ENCODE measurements around the gene PRMT6.
"Not testable (repeated sequence)": the region's sequence is repeated elsewhere in the genome, so short reads cannot be mapped to it uniquely, and the experiment has no call there.

Gene PRMT6

DNA sequence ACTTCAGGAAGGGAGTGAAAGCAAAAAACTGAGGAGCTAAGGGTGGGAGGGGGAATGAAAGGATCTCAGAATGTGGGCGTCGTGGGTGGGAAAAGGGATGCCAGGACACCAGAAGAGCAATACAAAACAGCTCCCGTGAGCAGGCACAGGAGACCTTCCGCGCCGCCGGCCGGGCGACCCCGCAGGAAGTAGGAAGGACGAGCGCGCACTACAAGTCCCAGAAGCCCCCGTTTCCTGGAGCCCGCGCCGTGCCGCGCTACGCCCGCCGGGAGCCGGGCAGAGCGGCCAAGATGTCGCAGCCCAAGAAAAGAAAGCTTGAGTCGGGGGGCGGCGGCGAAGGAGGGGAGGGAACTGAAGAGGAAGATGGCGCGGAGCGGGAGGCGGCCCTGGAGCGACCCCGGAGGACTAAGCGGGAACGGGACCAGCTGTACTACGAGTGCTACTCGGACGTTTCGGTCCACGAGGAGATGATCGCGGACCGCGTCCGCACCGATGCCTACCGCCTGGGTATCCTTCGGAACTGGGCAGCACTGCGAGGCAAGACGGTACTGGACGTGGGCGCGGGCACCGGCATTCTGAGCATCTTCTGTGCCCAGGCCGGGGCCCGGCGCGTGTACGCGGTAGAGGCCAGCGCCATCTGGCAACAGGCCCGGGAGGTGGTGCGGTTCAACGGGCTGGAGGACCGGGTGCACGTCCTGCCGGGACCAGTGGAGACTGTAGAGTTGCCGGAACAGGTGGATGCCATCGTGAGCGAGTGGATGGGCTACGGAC, at the start of gene PRMT6:
Gene PRMT6 (plus strand): TSS at position 249 of the 771 bp plus-strand sequence. CDS start 42 bp downstream, at position 291.
- DNase-seq (ENCODE audit: low spot score): peak; percentile 3

DNA sequence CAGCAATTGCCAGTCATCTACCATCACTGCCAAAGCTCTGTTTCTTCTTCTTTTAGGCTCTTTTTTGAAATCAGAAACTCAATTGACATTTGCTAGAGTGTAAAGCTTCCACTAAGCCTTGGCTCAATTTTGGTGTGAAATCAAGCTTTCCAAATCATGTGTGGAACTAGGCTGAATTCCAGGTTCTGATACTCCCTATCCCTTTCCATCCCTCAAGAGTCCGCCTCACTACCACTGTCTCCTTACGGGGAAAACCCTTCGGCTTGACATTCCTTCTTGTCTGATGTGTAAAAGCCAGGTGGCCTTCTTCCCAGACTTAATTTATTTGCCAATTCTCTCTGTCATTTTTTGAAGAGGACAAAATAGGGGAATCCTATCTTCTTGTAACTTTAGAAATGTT, 47.2 kb upstream of the PRMT6 start:
- DNase-seq (ENCODE audit: low spot score): no peak

DNA sequence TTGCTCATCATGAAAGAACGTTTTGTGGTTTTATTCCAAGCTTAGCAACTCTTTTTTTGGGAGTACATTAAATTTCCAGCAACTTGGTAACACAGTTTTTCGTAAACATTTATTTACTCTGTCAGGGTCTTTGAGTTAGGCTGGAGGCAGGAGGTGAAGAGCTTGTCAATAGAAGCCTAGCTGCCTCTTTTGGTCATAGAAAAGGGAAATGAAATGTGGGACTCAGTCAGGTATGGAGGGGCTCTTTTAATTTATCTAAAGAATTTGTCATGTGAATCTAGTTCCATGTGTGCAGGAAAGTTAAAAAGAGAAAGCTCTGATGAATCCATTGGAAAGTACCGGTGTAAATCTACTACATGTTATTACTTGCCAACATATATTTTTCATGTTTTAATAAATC, 45.9 kb upstream of the PRMT6 start:
- no peak for DNase-seq (ENCODE audit: low spot score)

DNA sequence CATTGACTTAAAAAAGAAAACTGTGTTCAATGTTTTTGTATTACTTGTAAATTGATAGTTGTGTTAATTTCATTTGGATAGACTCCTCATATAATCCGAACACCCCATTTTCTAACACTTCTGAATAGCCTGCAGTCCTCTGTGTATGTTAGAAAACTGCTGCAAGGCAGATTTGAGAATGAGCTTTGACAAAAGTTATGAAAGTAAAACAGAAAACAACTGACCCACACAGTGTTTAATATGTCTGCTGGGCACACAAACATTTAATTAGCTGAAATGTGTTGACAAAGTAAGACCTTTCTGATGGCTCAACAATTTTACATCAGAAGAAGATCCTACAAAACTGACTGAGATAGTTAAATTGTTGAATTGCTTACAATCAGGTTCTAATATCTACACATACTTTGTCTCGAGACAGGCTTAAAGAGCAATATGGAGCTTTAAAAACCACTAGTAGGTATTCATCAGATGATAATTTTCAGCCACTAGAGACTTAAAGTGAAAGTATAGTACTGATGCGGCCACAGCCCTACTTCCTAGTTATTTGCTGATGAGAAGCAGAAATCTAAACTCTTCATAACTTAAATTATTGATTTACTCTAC, 40.0 kb upstream of the PRMT6 start:
- no peak for DNase-seq (ENCODE audit: low spot score)

DNA sequence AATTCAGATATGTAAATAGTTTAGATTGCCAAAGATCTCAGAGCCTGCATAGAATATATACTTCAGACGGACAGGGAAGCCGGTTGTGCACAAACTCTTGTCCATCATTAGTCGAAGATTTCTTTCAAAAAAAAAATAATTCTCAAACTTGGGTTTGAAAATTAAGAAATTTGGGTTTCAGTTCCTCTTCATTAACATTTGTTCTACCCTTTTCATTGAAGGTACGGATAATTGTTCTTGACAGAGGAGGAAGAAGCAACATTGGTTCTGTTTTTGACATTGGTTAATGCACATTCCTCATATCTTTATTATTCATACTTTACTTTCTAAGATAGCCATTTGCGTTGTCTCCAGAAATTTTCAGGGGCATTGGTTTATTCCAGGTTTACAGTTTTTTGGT, 38.0 kb upstream of the PRMT6 start:
- no peak for DNase-seq (ENCODE audit: low spot score)

DNA sequence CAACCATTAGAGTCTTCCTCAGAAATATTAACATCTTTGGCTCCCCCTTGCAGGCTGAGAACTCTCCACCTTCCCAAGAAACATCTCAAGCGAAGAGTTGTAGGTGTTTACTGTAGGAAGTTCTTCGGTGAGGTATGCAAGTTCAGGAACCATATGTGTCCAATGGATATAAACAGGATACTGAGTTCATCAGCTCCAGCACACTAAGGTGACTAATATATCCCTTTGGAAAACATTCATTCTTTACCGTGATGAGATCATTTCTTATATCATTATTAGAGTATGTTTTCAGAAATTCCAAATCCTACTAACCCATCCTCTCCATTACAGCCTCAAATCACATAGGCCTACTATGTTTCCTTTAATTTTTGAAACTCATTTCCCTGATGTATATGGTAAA, 37.3 kb upstream of the PRMT6 start:
- no peak for DNase-seq (ENCODE audit: low spot score)

DNA sequence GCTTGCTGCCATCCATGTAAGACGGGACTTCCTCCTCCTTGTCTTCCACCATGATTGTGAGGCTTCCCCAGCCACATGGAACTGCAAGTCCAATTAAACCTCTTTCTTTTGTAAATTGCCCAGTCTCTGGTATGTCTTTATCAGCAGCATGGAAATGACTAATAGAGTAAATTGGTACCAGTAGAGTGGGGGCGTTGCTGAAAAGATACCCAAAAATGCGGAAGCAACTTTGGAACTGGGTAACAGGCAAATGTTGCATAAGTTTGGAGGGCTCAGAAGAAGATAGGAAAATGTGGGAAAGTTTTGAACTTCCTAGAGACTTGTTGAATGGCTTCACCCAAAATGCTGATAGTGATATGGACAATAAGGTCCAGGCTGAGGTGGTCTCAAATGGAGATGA, 17.6 kb upstream of the PRMT6 start:
- not testable (repeated sequence) for DNase-seq (ENCODE audit: low spot score)

DNA sequence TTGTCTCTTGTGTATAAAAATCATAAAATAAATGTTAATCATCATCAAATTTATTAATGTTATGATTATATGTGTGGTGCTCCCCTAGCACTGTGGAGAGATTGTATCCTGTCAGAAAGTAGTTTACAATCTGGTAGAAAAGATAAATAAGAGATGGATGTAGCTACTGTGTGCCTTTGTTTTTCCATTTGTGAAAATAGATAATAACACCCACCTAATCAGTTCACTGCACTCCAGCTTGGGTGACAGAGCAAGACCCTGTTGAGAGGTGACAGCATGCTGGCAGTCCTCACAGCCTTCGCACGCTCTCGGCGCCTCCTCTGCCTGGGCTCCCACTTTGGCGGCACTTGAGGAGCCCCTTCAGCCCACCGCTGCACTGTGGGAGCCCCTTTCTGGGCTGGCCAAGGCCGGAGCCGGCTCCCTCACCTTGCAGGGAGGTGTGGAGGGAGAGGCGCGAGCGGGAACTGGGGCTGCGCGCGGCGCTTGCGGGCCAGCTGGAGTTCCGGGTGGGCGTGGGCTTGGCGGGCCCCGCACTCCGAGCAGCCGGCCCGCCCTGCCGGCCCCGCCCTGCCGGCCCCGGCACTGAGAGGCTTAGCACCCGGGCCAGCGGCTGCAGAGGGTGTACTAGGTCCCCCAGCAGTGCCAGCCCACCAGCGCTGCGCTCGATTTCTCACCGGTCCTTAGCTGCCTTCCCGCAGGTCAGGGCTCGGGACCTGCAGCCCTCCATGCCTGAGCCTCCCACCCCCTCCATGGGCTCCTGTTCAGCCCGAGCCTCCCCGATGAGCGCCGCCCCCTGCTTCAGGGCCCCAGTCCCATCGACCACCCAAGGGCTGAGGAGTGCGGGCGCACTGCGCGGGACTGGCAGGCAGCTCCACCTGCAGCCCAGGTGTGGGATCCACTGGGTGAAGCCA, 11.9 kb upstream of the PRMT6 start:
- DNase-seq (ENCODE audit: low spot score): not testable (repeated sequence)

DNA sequence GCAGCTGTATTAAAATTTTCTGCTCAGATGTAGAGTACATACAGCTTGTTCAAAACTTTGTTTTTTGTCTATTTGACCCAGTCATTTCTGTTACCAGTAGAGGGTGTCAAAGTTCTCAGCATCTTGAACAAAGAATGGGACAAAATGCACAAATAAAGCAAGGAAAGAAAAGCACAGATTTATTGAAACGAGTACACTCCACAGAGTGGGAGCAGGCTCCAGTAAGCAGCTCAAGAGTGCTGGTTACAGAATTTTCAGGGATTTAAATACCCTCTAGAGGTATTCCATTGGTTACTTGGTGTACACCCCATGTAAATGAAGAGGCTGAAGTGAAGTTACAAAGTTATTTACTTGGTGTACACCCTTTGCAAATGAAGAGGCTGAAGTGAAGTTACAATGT, 8.9 kb upstream of the PRMT6 start:
- DNase-seq (ENCODE audit: low spot score): no peak

DNA sequence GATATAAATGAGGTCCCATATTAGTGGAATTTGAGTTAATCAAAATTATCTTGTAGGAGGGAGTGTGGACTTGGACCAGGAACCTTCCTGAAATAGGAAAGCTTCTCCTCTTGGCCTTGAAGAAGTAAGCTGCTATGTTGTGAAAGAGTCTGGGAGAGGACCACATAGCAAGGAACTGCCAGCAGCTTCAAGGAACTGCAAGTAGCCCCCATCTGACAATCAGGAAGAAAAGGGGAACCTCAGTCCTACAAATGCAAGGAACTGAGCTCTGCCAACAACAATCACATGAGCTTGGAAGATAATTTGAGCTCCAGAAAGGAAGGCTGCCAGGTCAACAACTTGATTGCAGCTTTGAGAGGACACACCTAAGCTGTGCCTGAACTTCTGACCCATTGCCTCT, 8.2 kb upstream of the PRMT6 start:
- DNase-seq (ENCODE audit: low spot score): no peak

DNA sequence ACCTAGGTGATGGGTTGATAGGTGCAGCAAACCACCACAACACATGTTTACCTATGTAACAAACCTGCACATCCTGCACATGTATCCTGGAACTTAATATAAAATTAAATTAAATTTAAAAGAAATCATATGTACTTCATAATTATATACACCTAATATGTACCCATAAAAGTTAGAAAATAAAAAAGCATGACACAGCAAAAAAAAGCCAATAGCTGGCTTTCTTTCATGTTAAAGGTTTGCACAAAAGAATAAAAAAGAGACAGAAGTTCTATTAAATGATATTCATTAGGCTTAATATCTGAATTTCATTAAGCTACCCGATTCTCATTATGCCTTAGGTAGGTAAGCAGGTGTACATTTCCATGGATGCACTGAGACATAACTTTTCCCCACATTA, 5.2 kb upstream of the PRMT6 start:
- DNase-seq (ENCODE audit: low spot score): no peak

DNA sequence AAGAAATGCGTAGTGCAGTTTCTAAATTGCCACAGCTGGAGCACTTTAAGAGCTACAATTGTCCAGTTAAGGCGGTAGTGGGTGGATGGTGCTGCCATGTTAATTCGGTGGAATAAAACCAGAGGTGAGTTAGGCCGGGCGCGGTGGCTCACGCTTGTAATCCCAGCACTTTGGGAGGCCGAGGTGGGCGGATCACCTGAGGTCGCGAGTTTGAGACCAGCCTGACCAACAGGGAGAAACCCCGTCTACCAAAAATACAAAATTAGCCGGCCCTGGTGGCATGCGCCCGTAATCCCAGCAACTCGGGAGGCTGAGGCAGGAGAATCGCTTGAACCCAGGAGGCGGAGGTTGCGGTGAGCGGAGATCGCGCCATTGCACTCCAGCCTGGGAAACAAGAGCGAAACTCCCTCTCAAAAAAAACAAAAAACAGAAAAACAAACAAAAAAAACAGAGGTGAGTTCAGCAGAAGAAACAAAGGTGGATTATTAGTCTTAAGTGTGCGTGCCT, 502 bp upstream of the PRMT6 start:
- DNase-seq (ENCODE audit: low spot score): not testable (repeated sequence)

DNA sequence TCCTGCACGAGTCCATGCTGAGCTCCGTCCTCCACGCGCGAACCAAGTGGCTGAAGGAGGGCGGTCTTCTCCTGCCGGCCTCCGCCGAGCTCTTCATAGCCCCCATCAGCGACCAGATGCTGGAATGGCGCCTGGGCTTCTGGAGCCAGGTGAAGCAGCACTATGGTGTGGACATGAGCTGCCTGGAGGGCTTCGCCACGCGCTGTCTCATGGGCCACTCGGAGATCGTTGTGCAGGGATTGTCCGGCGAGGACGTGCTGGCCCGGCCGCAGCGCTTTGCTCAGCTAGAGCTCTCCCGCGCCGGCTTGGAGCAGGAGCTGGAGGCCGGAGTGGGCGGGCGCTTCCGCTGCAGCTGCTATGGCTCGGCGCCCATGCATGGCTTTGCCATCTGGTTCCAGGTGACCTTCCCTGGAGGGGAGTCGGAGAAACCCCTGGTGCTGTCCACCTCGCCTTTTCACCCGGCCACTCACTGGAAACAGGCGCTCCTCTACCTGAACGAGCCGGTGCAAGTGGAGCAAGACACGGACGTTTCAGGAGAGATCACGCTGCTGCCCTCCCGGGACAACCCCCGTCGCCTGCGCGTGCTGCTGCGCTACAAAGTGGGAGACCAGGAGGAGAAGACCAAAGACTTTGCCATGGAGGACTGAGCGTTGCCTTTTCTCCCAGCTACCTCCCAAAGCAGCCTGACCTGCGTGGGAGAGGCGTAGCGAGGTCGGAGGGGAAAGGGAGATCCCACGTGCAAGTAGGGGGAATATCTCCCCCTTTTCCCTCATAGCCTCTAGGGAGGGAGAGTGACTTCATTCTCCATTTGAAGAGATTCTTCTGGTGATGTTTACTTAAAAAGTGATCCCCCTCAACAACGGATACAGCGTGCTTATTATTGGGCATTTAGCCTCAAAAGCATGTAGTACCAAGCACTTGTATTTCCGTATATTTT, 991 bp downstream of the PRMT6 start:
- no peak for DNase-seq (ENCODE audit: low spot score)

DNA sequence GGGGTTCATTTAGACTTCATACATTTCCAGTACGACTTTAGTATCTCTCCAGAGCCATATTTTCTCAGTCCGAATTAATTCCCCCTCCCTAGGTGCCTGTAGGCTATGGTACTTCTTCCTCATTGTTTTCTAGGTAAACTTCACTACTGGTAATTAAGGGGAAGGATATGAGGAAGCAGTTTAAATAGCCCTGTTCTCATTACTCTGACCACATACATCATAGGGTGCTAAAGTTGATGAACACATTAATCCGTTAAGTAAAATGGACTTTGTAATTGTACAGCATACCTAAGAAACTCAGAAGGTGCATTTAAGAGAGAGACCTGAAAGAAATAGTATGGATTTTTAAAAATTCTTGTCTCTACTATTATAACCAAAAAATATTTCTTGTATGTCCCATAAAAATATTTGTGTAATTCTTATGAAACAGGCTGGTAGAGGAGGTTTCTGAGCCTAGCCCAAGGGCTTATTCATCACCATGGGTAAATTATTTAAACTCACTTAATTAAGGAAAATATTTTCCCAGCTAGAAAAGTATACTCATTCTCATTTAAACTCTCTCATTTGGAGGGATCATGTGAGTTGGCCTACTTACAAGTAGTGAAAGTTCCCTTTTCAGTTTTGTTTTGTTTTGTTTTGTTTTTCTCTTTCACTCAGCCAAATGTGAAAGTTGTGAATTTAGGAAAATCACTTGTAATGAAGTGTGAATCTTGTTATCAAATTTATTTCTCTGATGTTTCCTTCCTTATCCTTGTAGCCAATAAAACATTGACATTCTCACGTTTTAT, 2.0 kb downstream of the PRMT6 start:
- DNase-seq (ENCODE audit: low spot score): no peak

DNA sequence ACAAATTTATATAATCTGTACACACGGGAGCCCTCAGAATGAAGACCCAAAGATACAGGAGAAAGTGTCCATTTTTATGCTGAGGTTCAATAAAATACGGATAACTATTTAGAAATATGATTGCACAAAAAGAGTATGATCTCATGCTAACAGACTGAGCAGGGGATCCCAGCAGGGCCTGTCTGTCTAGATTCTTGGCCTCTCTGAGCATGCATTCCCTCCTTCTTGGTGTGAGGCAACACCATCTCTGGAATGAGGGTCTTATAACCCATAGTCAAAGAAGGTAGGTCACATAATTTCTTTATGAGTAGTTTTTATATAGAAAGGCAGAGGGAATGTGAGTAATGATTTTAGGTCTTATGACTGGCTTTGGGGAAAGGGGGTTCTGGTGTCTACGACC, 5.4 kb downstream of the PRMT6 start:
- no peak for DNase-seq (ENCODE audit: low spot score)

DNA sequence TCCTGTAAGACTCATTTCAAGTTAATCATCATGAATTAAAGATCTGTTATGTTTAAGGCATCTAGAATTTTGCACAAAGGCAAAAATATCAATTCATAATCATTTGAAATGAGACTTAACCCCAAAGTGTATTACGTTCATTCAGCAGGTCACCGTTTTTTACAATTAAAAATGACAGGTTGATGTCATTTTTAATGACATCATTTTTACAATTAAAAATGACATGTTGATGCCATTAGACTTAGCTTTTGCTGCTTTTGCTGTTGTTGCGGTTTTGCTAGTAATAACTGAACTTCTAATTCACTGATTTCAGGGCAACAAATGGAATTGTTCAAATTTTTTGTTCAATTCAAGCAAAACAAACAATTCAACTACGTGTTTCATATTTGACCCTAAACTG, 17.0 kb downstream of the PRMT6 start:
- DNase-seq (ENCODE audit: low spot score): no peak

DNA sequence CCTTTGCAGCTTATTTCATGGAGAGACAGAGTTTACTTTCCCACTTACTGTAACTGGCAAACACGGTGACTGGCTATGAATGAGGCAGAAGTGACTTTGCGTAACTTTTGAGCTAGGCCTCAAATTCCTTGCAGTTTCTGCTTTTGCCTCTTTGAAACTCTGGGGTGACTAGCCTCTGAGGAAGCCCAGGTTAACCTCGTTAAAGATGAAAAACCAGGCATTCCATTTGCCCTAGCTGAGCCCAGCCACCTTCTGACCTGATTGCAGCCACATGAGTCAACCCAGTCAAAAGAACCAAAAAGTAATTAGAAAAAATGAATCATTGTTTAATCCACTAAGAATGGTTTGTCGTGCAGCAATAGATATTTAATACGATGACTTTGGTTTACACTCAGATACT, 20.4 kb downstream of the PRMT6 start:
- no peak for DNase-seq (ENCODE audit: low spot score)

DNA sequence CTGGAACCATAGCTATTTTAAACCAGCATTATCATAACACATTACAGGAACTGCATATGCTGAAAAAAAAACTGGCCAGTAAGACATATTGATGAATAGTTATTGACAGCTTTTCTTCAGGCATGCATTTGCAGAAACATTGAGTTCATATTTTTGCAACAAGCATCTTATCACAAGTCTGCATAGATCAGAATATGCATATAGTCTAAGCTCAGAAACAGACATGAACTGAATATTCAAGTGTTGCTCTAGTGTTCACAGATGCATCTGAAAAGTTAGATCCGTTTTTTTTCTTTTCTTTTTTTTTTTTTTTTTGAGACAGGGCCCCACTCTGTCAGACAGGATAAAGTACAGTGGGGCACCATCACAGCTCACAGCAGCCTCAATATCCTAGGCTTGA, 22.8 kb downstream of the PRMT6 start:
- DNase-seq (ENCODE audit: low spot score): no peak

DNA sequence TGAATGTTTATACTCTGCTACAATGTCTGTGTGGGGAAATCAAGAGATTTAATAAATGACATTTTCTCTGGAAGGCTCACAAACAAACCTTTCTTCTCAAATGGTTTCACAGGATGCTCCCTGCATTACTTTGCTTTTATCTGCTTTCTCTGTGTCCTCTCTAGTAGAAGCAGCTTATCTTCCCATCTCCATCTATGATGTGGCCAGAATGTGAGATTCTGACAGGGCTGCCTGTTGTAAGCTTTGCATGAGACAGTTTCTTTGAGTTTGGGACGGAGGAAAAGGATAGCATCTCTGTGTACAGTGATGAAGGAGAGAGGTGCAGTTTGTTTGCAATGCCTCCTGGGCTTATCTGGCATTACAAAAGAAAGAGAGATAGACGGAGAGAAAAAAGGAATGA, 24.6 kb downstream of the PRMT6 start:
- DNase-seq (ENCODE audit: low spot score): no peak

DNA sequence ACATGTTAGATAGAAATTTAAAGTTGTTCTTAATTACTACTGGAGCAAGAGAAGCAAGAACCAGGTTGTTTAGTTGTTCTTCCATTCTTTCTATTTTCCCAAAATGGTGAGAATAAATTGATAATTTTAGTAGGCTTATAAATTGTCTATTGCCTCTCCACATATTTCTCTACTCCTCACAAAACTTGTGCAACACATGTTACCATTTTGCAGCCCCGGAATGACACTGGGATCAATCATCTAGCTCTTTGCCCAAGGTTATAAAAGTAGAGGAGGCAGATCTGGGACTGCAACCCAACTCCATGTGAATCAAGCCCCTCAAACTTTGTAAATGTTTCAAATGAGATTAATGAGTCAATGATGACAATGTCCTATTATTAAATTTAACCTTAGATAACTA, 34.9 kb downstream of the PRMT6 start:
- DNase-seq (ENCODE audit: low spot score): no peak

DNA sequence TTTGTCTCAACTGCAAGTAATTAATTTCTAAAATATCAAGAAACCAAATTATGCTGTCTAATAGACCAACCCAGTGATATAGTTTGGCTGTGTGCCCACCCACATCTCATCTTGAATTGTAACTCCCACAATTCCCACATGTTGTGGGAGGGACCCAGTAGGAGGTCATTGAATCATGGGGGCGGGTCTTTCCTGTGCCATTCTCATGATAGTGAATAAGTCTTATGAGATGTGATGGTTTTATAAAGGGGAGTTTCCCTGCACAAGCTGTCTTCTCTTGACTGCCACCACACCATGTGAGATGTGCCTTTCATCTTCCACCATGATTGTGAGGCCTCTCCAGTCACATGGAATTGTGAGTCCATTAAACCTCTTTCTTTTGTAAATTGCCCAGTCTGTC, 36.9 kb downstream of the PRMT6 start:
- DNase-seq (ENCODE audit: low spot score): not testable (repeated sequence)
